ENCODE measurements around the gene MAP7D1. TPM values are rescaled to one million over a fixed set of nuclear protein-coding genes. Genes with fewer than 3 reads are reported as not detected.
"Not testable (repeated sequence)": the region's sequence is repeated elsewhere in the genome, so short reads cannot be mapped to it uniquely, and the experiment has no call there.

MAP7D1 gene
- total RNA-seq, 1 donor from 2014 or later: 123 TPM

DNA sequence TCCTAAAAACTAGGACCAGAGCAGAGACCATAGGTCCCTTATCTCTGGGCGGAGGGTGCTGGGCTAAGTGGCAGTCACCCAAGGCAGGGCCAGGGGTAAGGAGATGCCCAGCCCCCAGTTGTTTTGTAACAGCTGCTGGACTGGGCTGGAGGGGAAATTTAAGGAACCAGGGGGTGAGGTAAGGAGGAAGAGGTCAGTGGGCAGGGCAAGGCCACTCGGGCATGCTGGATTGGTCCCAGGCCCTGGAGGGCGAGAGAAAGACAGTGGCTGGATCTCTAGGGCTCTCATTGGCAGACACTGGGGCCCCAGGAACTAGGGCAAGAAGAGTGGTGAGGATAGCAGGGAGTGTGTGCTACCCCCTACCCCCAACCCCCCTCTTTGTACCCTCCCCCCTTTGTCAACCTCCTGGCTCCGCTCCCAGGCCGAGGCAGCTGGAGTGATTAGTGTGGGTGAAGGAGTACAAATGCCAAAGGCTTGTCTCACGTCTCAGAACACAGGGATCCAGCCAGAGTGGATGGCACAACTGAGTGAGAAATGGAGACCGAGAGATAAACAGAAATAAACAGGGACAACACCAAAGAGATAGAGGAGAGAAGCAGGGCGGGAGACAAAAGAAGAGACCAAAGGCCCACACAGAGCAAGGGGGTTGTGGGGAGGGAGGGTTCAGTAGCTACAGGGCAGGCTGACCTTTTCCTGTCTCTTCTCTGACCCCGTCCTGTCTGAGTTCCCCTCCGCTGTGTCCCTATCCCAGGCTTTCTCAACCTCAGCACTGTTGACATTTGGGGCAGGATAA lies 47.8 kb downstream of the MAP7D1 start:
- DNase-seq (ENCODE audit: low spot score): no peak

DNA sequence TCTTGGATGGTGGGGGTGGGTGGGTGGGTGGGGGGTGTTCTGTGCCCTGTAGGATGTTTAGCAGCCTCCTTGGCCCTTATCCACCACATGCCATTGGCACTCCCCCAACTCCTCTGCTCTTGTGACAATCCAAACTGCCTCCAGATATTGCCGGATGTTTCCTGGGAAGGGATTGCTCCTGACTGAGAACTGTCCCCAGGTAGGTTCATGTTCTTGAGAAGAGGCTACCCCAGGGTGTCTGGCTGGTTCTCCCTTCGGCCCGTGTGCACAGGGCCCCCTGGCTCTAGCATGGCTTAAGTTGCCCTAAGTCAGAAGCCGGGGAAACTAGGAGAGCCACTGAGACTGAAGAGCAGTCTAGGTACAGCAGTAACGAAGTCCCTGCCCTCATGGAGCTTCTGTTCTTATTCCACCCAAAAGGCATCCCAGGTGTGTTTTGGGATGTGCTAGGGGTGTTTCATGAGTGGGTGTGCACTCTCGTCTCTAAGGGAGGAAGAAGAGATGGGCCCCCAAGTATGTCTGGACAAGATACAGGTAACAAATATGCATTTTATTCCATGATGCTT lies 48.5 kb downstream of the MAP7D1 start:
- DNase-seq (ENCODE audit: low spot score): no peak

GRCh38 chr1:36206323-36206858 lies 50.4 kb downstream of the MAP7D1 start:
- DNase-seq (ENCODE audit: low spot score): no peak

GRCh38 chr1:36207339-36207738 lies 51.4 kb downstream of the MAP7D1 start:
- no peak for DNase-seq (ENCODE audit: low spot score)

DNA sequence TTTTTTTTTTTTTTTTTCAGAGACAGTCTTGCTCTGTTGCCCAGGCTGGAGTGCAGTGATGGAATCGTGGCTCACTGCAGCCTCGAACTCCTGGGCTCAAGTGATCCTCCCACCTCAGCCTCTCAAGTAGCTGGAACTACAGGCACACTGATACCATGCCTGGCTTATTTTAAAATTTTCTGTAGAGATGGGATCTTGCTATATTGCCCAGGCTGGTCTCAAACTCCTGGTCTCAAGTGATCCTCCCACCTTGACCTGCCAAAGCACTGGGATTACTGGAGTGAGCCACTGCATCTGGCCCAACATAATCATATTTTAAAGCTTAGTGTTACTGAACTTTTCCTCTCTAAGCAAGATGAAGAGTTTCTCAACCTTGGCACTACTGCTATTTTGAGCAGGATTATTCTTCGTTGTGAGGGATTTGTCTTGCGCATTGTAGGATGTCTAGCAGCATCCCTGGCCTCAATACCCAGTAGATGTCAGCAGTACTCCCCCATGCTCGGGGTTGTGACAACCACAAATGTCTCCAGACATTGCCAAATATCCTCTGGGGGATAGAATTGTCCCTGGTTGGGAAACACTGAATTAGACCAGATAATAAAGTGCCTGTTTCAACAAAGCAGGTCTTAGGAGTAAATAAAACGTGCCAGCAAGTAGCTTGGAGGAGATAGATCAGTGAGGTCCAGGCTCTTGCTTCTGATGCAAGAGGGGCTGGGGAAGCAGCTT lies 53.2 kb downstream of the MAP7D1 start:
- no peak for DNase-seq (ENCODE audit: low spot score)

DNA sequence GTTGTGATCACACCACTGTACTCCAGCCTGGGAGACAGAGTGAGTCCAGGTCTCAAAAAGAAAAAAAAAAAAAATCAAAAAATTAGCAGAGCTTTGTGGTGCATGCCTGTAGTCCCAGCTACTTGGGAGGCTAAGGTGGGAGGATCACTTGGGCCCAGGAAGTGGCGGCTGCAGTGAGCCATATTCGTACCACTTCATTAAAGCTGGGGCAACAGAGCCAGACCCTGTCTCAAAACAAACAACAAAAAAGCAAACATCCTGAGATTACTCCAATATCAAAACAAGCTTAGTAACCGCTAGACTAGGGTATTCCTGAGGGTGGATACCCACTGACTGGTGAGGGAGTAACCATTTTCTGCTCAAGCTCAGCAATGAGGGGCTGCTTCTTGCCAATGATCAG lies 55.3 kb downstream of the MAP7D1 start:
- DNase-seq (ENCODE audit: low spot score): no peak

- no peak for DNase-seq (ENCODE audit: low spot score)
These were observed 55.9 kb downstream of the MAP7D1 start for GRCh38 chr1:36211841-36212240.

GRCh38 chr1:36212782-36213181 lies 56.8 kb downstream of the MAP7D1 start:
- no peak for DNase-seq (ENCODE audit: low spot score)

DNA sequence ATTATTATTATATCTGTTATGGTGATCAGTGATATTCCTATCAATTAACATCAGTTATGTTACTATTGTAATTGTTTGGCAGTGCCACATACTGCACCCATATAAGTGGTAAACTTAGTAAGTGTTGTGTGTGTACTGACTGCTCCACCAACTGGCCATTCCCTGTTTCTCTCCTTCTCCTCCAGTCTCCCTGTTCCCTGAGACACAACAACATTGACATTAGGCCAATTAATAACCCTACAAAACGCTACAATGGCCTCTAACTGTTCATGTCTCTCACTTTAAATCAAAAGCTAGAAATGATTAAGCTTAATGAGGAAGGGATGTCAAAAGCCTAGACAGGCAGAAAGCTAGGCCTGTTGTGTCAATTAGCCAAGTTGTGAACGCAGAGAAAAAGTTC lies 61.7 kb downstream of the MAP7D1 start:
- no peak for DNase-seq (ENCODE audit: low spot score)

- DNase-seq (ENCODE audit: low spot score): not testable (repeated sequence)
These were observed 65.9 kb downstream of the MAP7D1 start for GRCh38 chr1:36221901-36222300.

DNA sequence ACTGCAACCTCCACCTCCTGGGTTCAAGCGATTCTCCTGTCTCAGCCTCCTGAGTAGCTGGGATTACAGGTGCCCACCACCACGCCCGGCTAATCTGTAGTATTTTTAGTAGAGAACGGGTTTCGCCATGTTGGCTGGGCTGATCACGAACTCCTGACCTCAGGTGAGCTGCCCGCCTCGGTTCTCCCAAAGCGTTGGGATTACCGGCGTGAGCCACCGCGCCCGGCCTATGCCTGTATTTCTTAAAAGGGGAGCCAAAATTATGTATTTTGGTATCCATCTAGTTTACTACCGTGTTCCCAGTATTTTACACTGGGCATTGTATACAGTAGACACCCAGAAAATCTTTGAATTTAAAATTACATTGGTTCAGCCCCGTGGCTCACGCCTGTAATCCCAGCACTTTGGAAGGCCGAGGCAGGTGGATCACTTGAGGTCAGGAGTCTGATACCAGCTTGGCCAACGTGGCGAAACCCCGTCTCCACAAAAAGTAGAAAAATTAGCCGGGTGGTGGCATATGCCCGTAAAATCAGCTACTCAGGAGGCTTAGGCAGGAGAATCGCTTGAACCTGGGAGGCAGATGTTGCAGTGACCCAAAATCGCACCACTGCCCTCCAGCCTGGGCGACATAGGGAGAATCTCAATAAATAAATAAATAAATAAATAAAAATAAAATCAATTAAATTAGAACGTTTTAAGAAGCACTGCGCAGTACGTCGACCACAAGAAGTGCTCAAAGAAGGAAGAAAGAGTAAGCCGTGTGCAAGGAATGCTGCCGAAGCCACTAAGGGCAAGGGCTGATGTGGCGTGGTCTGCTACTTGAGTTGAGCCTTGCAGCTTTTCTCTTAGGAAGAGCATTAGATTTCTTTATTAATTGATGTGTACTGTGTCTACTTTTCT lies 66.8 kb downstream of the MAP7D1 start:
- no peak for DNase-seq (ENCODE audit: low spot score)

- no peak for DNase-seq (ENCODE audit: low spot score)
These were observed 67.5 kb downstream of the MAP7D1 start for GRCh38 chr1:36223381-36223995.

- peak; percentile 100 for DNase-seq (ENCODE audit: low spot score)
These were observed 68.1 kb downstream of the MAP7D1 start, which contains the start of gene THRAP3 for GRCh38 chr1:36223996-36224536. TSS of gene THRAP3 (plus strand) at chr1:36224443. CDS start at chr1:36282564, 58,121 bp downstream.

DNA sequence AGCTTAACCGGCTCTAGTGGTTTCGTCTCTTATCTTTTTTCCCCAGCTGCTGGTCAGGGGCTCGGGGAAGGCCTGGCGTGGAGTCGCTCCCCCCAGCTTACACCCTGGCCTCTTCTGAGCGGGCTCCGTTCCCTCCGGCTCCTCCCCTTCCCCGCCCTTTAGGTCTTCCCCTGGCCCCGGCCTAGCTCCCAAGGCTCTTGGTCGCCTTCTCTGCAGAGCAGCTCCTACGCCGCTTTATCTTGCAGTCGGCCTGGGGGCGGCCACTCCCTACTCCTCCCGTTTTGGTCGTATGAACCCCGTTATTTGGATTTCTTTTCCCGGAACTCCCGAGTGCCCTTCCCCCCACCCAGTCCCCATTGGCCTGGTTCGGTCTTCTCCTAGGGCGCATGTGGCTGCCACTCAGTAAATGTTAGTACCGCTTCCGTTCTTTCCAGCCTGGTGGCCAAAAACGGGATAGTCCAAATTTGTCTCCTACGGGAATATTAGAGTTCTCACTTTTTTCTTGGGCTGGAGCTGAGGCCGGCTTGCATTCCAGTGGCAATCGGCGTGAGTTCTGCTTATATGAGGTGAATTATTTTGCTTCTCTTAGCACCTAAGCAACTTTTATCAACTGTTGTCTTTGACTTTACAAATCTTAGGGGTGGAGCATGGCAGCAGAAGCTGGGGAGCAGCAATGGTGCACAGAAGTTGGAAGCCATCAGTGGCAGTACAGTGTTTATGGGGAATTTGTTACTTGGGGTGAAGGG lies 68.8 kb downstream of the MAP7D1 start:
- no peak for DNase-seq (ENCODE audit: low spot score)

- no peak for DNase-seq (ENCODE audit: low spot score)
These were observed 69.4 kb downstream of the MAP7D1 start for GRCh38 chr1:36225283-36225899.

DNA sequence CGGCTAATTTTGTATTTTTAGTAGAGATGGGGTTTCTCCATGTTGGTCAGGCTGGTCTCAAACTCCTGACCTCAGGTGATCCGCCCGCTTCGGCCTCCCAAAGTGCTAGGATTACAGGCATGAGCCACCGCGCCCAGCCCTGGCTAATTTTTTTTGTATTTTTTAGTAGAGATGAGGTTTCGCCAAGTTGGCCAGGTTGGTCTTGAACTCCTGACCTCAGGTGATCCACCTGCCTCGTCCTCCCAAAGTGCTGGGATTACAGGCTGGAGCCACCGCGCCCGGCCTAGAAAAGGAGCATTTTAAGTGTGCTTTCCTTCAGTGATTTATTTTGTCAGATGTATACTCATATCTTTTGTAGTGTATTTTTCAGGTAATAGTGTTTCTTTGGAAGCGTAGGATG lies 74.3 kb downstream of the MAP7D1 start:
- DNase-seq (ENCODE audit: low spot score): not testable (repeated sequence)

Data from mucosa of gallbladder (tissue), 1 donor.